ENCODE measurements around the gene BPIFB6.

The BPIFB6 gene

DNA sequence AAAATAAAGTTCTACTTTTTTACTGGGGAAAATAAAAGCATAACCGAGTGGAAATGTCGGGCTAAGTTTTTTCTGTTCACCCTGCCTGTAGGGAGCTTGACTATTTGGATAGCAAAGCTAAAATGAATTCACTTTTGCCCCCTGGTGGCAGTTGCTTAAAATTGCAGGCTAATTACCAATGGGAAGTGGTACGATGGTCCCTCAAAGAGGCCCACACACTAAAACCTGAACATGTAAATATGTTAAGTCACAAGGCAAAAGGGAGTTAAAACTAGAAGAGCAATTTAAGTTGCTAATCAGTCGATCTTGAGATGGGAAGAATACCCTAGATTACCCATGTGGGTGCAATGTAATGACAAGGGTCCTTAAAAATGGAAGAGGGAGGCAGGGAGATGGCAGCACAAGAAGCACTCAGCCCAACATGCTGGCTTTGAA is 26.3 kb upstream of the BPIFB6 start:
- H2BK120ac ChIP-seq (ENCODE audit: insufficient read depth, low read length, poor library complexity) = no peak overlapping the region
- no peak overlapping the region for H3K4me3 ChIP-seq (ENCODE audit: low read depth, low read length)
- no peak overlapping the region for H4K91ac ChIP-seq (ENCODE audit: low read depth, low read length)
- H3K27me3 ChIP-seq (ENCODE audit: insufficient read depth, low read length) = no peaks in the 10 kb centered on the region
- no peak overlapping the region for H4K12ac ChIP-seq (ENCODE audit: low read depth, low read length)
- H3K27ac ChIP-seq (ENCODE audit: low read depth, low read length) = no peak overlapping the region
- H3K79me1 ChIP-seq (ENCODE audit: low read length) = no peaks in the 10 kb centered on the region
- no peak overlapping the region for H3K23ac ChIP-seq (ENCODE audit: low read length)
- H3K9me3 ChIP-seq (ENCODE audit: insufficient read depth, low read depth, low read length) = no peaks in the 10 kb centered on the region
- WGBS (ENCODE audit: extremely low coverage, insufficient coverage, insufficient read length) = no CpG with 5 or more reads among the region's 4 CpGs
- H3K79me2 ChIP-seq (ENCODE audit: control insufficient read depth, insufficient read depth, low read length, poor library complexity) = no peaks in the 10 kb centered on the region
- no peak overlapping the region for H3K4ac ChIP-seq (ENCODE audit: low read depth, low read length)
- no peak overlapping the region for H2AFZ ChIP-seq (ENCODE audit: insufficient read depth, low read length, poor library complexity)
- no peak overlapping the region for H3K9ac ChIP-seq (ENCODE audit: low read length)
- H3K14ac ChIP-seq (ENCODE audit: low read length) = no peak overlapping the region
- no peak overlapping the region for H2BK5ac ChIP-seq (ENCODE audit: low read depth, low read length, poor library complexity)
- H4K8ac ChIP-seq (ENCODE audit: low read depth, low read length) = no peak overlapping the region
- no peak overlapping the region for H2BK12ac ChIP-seq (ENCODE audit: low read length)
- H3K18ac ChIP-seq (ENCODE audit: low read length) = no peak overlapping the region
- peak in 1 of 2 donors; percentile 47 for DNase-seq
- no peaks in the 10 kb centered on the region for H3K4me1 ChIP-seq (ENCODE audit: control insufficient read depth in 1 of 2, insufficient read depth in 2 of 2, low read length in 2 of 2)
- H3K4me2 ChIP-seq (ENCODE audit: low read length) = no peak overlapping the region
- H2AK5ac ChIP-seq (ENCODE audit: low read length) = no peak overlapping the region
- no peaks in the 10 kb centered on the region for H3K36me3 ChIP-seq (ENCODE audit: control insufficient read depth in 1 of 2, insufficient read depth in 2 of 2, low read length in 2 of 2)

DNA sequence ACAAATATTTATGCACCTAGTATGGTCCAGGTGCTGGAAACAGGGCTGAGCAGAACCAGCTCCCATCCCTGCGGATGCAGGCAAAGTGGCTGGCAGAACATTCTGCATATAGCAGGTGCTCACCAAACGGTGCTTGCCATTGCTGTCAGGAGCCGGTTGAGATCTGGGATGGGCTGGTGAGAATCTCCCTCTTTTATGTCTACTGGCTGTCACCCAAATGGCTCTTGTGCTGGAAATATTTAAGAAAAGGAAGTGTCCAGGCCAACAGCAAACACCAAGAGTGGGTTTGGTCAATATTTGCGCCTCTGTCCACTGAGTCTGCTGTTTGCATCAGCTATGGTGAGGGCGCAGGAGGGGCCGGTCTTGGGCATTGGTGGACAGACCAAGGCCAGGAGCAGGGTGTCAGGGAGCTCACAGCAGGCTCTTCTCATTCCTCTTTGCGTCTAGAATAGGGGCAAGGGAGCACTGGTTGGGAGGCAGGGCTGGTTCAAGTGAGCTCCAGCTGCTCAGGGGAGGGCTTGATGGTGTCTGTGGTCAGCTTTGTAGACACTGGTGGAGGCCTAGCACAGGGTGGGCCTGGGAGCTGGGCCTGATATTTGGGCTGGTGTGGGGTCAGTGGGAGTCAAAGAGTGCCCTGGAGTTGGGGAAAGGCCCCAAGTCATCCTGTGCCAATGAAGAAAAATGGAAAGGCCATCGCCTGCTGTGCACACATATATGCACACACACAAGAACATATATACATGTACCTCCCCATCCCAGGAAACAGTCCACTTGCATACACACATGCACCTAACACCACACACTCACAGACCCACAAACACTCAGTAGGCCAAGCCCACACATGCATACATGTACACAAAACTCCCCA is 25.3 kb upstream of the BPIFB6 start:
- Histone ChIP-seq H2BK5ac (ENCODE audit: low read depth, low read length, poor library complexity) (no peak overlapping the region), H4K12ac (ENCODE audit: low read depth, low read length) (no peak overlapping the region), H3K14ac (ENCODE audit: low read length) (no peak overlapping the region), H2AFZ (ENCODE audit: insufficient read depth, low read length, poor library complexity) (no peak overlapping the region), H3K79me2 (ENCODE audit: control insufficient read depth, insufficient read depth, low read length, poor library complexity) (no peaks in the 10 kb centered on the region), H3K36me3 (ENCODE audit: control insufficient read depth in 1 of 2, insufficient read depth in 2 of 2, low read length in 2 of 2) (no peaks in the 10 kb centered on the region), H3K4me2 (ENCODE audit: low read length) (no peak overlapping the region), H3K23ac (ENCODE audit: low read length) (no peak overlapping the region), H3K9me3 (ENCODE audit: insufficient read depth, low read depth, low read length) (no peaks in the 10 kb centered on the region), H3K4me3 (ENCODE audit: low read depth, low read length) (no peak overlapping the region), H3K9ac (ENCODE audit: low read length) (no peak overlapping the region), H3K4ac (ENCODE audit: low read depth, low read length) (no peak overlapping the region), H3K27me3 (ENCODE audit: insufficient read depth, low read length) (no peaks in the 10 kb centered on the region), H2AK5ac (ENCODE audit: low read length) (no peak overlapping the region), H3K4me1 (ENCODE audit: control insufficient read depth in 1 of 2, insufficient read depth in 2 of 2, low read length in 2 of 2) (no peaks in the 10 kb centered on the region), H4K8ac (ENCODE audit: low read depth, low read length) (no peak overlapping the region), H2BK12ac (ENCODE audit: low read length) (no peak overlapping the region), H3K27ac (ENCODE audit: low read depth, low read length) (no peak overlapping the region), H2BK120ac (ENCODE audit: insufficient read depth, low read length, poor library complexity) (no peak overlapping the region), H4K91ac (ENCODE audit: low read depth, low read length) (no peak overlapping the region), H3K79me1 (ENCODE audit: low read length) (no peaks in the 10 kb centered on the region), H3K18ac (ENCODE audit: low read length) (no peak overlapping the region)
- DNase-seq = no peak
- no CpG with 5 or more reads among the region's 8 CpGs for WGBS (ENCODE audit: extremely low coverage, insufficient coverage, insufficient read length)

DNA sequence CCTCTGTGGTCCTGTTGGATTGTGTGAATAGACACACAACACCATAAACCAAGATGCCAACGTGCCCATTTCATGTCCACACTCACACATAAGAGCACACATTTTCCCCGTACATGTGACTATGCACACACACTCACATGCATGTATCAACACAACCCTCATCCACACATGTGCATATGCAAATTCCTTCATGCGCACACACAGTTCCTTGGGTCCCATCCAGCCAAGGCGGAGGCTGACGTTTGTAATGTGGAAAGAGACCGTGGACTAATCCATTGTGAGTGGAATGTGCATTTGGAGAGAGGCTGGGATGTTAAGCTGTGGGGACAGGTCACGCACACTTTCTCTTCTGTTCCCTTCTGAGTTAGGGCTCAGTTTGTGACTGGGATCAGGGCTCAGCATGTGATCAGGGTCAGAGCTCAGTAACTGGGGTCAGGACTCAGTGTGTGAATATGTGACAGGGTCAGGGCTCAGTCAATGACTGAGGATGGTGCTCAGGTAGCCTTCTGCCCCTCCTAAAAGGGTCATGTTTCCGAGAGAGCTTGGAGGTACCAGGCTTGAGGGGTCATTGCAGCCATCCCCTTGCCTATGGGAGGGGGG is 24.6 kb upstream of the BPIFB6 start:
- no peak overlapping the region for H2BK120ac ChIP-seq (ENCODE audit: insufficient read depth, low read length, poor library complexity)
- H3K4me3 ChIP-seq (ENCODE audit: low read depth, low read length) = no peak overlapping the region
- H3K14ac ChIP-seq (ENCODE audit: low read length) = no peak overlapping the region
- H4K91ac ChIP-seq (ENCODE audit: low read depth, low read length) = no peak overlapping the region
- no peak overlapping the region for H4K12ac ChIP-seq (ENCODE audit: low read depth, low read length)
- no peak overlapping the region for H2AFZ ChIP-seq (ENCODE audit: insufficient read depth, low read length, poor library complexity)
- no peaks in the 10 kb centered on the region for H3K36me3 ChIP-seq (ENCODE audit: control insufficient read depth in 1 of 2, insufficient read depth in 2 of 2, low read length in 2 of 2)
- H4K8ac ChIP-seq (ENCODE audit: low read depth, low read length) = no peak overlapping the region
- H3K23ac ChIP-seq (ENCODE audit: low read length) = no peak overlapping the region
- H3K27me3 ChIP-seq (ENCODE audit: insufficient read depth, low read length) = no peaks in the 10 kb centered on the region
- no peak overlapping the region for H3K4ac ChIP-seq (ENCODE audit: low read depth, low read length)
- DNase-seq = no peak
- H3K9ac ChIP-seq (ENCODE audit: low read length) = no peak overlapping the region
- no peaks in the 10 kb centered on the region for H3K4me1 ChIP-seq (ENCODE audit: control insufficient read depth in 1 of 2, insufficient read depth in 2 of 2, low read length in 2 of 2)
- no peaks in the 10 kb centered on the region for H3K79me2 ChIP-seq (ENCODE audit: control insufficient read depth, insufficient read depth, low read length, poor library complexity)
- no peak overlapping the region for H3K27ac ChIP-seq (ENCODE audit: low read depth, low read length)
- no peak overlapping the region for H3K4me2 ChIP-seq (ENCODE audit: low read length)
- no peaks in the 10 kb centered on the region for H3K9me3 ChIP-seq (ENCODE audit: insufficient read depth, low read depth, low read length)
- no peak overlapping the region for H2AK5ac ChIP-seq (ENCODE audit: low read length)
- H3K79me1 ChIP-seq (ENCODE audit: low read length) = no peaks in the 10 kb centered on the region
- WGBS (ENCODE audit: extremely low coverage, insufficient coverage, insufficient read length) = no CpG with 5 or more reads among the region's 8 CpGs
- H2BK12ac ChIP-seq (ENCODE audit: low read length) = no peak overlapping the region
- H3K18ac ChIP-seq (ENCODE audit: low read length) = no peak overlapping the region
- H2BK5ac ChIP-seq (ENCODE audit: low read depth, low read length, poor library complexity) = no peak overlapping the region

DNA sequence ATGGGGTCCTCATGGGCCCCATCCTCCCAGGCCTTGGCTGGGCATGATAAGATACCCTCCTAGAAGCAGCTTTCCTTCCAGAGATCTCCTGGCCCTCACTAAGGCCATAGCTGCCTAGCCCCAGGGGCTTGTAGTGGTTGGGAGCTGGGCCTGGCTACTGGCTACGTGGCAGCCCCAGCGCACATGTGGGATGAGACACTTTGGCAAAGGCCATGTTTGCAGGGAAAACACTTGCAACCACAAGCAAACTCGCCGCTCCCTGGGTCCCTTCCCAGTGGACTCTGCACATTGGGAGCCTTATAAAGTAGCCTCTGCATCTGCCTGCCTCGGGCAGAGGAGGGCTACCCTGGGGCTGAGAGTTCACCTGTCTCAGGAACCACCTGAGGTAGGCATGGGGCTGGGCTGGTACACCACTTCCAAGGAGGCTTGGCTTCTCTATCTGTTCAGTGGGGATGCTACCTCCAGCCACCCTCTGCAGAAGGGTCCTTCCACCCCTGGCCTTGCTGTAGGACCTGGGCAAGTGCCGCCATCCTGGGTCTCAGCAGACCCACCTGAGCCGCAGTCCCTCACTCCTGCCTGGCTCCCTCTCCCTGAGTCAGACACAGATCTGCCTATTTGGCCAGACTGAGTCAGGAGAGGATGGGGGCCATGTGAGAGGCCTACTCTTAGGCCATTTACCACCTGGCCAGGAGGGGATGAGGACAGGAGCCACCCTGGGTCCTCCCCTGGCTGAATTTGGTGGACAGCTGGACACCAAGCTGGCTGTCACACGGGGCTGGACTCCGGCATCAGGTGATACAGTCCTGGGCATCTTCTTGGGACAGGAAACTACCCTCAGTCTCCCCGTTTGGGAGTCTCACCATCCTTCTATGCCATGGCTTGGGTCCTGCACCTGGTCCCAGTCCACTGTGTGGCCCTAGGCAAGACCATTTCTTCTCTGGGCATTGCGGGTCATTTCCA is 23.8 kb upstream of the BPIFB6 start, which contains the start of gene BPIFB2:
TSS of gene BPIFB2 (plus strand) at position 329 of the 960 bp plus-strand sequence. CDS start 871 bp downstream, outside the sequence.
- Histone ChIP-seq H2AK5ac (ENCODE audit: low read length) (no peak within 1 kb of the TSS), H3K4me1 (ENCODE audit: control insufficient read depth in 1 of 2, insufficient read depth in 2 of 2, low read length in 2 of 2) (no peaks in the 10 kb centered on the region), H3K9me3 (ENCODE audit: insufficient read depth, low read depth, low read length) (no peaks in the 10 kb centered on the region), H3K36me3 (ENCODE audit: control insufficient read depth in 1 of 2, insufficient read depth in 2 of 2, low read length in 2 of 2) (no peaks in the 10 kb centered on the region), H3K4me2 (ENCODE audit: low read length) (no peak within 1 kb of the TSS), H4K8ac (ENCODE audit: low read depth, low read length) (no peak within 1 kb of the TSS), H3K9ac (ENCODE audit: low read length) (no peak within 1 kb of the TSS), H2BK120ac (ENCODE audit: insufficient read depth, low read length, poor library complexity) (no peak within 1 kb of the TSS), H3K79me2 (ENCODE audit: control insufficient read depth, insufficient read depth, low read length, poor library complexity) (no peaks in the 10 kb centered on the region), H2BK12ac (ENCODE audit: low read length) (no peak within 1 kb of the TSS), H3K4me3 (ENCODE audit: low read depth, low read length) (no peak within 1 kb of the TSS), H3K27ac (ENCODE audit: low read depth, low read length) (no peak within 1 kb of the TSS), H3K14ac (ENCODE audit: low read length) (no peak within 1 kb of the TSS), H4K91ac (ENCODE audit: low read depth, low read length) (no peak within 1 kb of the TSS), H4K12ac (ENCODE audit: low read depth, low read length) (no peak within 1 kb of the TSS), H3K23ac (ENCODE audit: low read length) (no peak within 1 kb of the TSS), H3K27me3 (ENCODE audit: insufficient read depth, low read length) (no peaks in the 10 kb centered on the region), H2BK5ac (ENCODE audit: low read depth, low read length, poor library complexity) (no peak within 1 kb of the TSS), H3K79me1 (ENCODE audit: low read length) (no peaks in the 10 kb centered on the region), H2AFZ (ENCODE audit: insufficient read depth, low read length, poor library complexity) (no peak within 1 kb of the TSS), H3K4ac (ENCODE audit: low read depth, low read length) (no peak within 1 kb of the TSS), H3K18ac (ENCODE audit: low read length) (no peak within 1 kb of the TSS)
- no CpG with 5 or more reads among the region's 11 CpGs for WGBS (ENCODE audit: extremely low coverage, insufficient coverage, insufficient read length)
- no peak for DNase-seq
